Measurements from ENCODE around the gene BAK1. TPM values are rescaled to one million over a fixed set of nuclear protein-coding genes. Genes with fewer than 3 reads are reported as not detected.

BAK1 gene
- polyA plus RNA-seq (ENCODE audit: insufficient read length), result 19.4 TPM

DNA sequence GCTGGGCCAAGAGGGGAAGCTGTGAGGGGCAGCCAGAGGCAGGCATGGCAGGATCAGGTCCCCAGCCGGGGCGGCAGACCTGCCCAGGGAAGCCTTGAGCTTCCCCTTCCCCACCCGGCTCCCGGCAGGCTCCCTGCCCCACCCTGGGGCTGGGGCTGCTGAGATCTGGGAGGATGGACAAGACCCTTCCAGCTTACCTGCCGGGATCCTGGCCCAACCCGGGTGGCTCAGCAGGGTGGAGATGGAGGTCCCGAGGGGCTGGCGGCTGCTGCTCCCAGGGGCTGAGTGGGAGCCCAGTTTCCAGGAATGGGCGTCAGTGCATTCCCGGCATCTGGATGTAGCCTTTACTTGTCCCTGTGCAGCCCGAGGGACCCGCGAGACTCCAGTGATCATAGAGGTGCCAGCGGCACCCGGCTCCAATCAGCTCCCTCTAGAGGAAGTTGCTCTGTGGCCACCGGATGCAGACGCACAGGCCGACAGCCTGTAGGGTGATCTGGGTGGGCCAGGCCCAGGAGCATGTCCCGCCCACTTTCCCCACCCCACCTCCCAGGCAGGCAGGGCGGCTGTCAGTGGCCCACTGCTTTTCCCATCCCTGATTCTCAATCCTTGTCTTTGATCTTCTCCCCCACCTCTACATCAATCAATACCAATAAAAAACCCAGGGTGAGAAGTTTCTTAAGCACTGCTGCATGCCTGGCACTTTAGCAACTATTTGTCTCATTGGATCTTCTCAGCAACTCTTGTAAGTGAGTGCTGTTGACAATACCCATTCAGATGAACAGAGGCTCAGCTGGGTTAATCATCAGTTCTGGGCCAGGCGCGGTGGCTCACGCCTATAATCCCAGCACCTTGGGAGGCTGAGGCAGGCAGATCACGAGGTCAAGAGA, at the start of gene BAK1:
Gene BAK1 (minus strand): TSS at position 449 of the 887 bp plus-strand sequence. CDS start 2,672 bp downstream, outside the sequence.
- peak; percentile 88 for DNase-seq

- DNase-seq, result no peak
Measured at GRCh38 chr6:33628401-33628964, 48.4 kb upstream of the BAK1 start.

DNA sequence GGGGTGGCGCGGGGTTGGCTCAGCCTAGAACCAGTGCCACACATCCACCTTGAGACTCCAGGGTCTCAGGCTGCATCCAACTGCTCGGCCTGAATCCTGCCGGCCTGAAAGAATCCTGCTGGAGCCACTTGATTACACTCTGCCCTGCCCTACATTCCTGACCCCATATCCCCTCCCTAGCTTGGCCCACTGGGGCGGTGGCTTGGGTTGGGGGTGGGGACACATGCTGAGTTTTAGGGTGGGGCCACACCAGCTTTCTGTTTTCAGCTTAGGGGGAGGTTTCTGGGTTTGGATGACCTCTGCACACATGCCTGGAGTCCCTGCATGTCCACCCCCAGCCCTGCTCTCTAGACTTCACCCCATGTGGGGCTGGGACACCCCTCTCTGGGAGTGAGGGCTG, 47.8 kb upstream of the BAK1 start:
- no peak for DNase-seq

DNA sequence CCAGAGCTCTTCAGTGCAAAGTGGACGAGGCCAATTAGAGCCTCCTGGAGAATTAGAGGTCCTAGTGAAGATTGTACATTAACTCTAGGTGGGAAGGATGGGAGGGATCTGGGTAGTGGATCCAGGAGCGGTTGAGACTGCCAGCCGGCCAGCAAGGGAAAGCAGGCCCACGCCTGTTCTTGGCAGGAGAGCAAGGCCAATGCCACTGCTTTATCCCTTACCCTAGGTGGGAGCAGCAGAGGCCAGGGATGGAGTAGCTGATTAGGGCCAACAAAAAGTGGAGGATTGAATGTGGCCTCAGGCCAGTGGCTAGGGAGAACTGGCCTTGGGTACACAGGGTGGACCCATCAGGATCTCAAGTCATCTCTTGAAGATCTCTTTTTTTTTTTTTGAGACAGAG, 44.8 kb upstream of the BAK1 start:
- no peak for DNase-seq

DNA sequence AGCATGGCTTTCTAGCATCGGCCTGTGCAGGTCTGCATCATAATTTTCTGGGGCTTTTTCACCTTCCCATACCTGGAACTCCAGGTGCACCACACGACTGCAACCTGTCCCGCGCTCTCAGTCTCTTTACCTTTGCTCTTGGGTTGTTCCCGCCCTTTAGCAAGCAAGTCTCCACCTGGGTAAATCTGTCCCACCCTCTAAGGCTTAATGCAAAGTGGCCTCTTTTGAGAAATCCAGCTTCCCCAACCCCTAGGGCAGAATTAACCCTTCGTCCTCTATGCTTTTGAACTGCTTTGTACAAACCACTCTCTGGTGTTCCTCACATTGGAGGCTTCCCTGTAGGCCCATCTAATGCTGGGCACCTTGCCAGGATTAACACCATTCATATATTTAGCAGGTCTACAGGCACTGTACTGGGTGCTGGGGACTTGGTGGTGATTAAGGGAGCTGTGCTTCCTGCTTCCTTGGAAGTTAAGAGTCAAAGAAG, 43.9 kb upstream of the BAK1 start:
- DNase-seq, result no peak

DNA sequence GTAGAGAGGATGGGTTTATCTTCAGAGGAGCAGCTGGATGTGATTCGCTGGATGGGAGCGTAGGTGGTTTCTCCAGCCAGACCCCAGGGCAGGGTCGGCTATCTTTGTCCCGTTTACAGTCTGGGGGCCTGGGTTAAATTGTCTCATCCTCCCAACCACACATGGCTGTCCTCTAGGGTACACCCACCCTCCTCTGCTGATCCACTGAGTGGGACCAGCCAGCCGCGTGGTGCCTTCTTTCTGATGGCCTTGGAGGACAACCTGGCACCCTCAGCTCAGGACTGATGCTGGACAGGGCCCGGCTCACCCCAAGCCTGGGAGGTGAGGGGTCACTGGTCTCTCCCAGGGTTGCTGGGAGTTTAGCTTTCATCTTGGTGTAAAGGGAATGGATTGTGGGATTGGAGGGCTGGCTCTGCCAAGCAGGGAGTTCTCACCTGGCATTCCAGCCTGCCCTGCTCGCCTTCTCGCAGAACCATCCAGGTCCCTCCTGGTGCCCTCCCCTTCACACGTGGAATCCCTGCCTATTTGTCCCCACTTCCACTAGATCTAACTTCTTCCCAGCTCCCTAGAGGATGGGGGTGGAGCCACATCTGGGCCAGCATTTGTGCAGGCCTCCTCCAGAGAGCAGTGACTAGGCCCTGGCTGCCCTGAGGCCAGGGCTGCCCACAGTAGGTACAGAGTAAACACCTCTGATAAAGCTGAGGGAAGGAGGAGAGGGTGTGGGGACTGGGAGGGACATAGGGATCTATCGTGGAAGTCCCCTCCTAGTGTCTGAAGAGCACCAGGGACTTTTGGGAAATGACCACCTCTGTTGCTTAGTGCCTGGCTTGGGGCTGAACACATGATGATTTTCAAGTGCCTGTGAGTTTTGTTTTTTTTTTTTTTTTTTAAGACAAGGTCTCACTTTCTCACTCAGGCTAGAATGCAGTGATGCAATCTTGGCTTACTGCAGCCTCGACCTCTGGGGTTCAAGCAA, 42.7 kb upstream of the BAK1 start:
- DNase-seq, result no peak

GRCh38 chr6:33621711-33622388, 41.8 kb upstream of the BAK1 start:
- DNase-seq, result peak; percentile 53

GRCh38 chr6:33620856-33621710, 41.0 kb upstream of the BAK1 start, which contains the start of gene ITPR3:
Gene ITPR3, plus strand, starts transcription at chr6:33621322. Its CDS starts 281 bp downstream, at chr6:33621603.
- no peak for DNase-seq

GRCh38 chr6:33620158-33620855, 40.2 kb upstream of the BAK1 start:
- DNase-seq, result peak; percentile 60

DNA sequence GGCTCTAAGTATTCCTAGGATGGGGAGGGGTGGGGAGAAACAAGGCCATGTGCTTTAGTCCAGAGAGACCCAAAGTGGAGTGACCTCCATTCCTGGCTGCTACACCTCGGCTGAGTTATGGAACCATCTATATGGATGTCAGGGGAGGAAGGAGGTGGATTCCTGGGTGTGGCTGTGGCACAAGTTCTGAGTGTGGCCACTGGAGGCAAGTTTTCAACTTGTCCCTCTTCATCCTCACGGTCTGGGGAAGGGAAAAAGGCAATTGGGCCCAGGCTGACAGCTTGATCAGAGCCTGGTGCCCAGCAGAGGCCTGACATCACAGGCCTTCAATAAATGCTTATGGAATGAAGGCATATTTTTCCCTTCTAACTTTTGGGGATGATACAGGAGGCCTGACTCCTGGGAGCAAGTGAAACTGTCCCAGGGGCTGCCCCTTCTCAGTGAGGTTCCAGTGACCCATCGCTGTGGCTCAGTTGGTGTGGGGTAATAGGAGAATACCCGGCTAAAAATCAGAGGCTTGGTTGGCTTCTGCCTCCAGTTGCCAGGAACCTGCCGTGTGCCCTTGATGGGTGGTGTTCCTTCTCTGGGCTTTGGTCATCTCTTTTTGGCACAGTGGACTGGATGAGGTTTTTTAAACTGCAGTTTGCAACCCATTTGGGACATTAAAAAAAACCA, 39.2 kb upstream of the BAK1 start:
- DNase-seq, result no peak

DNA sequence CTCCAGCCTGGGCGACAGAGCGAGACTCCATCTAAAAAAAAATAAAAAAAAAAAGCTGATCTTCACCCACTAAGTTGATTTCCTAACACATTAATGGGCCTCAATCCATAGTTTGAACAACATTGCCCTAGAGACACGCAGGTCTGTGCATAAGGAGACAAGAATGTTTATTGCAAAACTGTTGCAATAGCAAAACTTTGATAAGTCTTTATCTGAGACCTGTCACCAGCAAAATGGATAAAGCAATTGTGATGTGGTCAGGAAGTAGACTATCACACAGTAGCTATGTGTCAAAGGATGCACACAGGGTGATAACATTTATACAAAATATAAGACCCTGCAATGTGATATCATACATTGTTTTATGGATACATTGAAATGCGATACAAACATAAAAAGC, 36.8 kb upstream of the BAK1 start:
- no peak for DNase-seq

GRCh38 chr6:33616113-33616512, 36.0 kb upstream of the BAK1 start:
- DNase-seq, result no peak

- DNase-seq, result no peak
Measured at GRCh38 chr6:33613795-33614168, 33.7 kb upstream of the BAK1 start.

- no peak for DNase-seq
Measured at GRCh38 chr6:33613146-33613794, 33.2 kb upstream of the BAK1 start.

- no peak for DNase-seq
Measured at GRCh38 chr6:33610779-33611732, 31.0 kb upstream of the BAK1 start.

DNA sequence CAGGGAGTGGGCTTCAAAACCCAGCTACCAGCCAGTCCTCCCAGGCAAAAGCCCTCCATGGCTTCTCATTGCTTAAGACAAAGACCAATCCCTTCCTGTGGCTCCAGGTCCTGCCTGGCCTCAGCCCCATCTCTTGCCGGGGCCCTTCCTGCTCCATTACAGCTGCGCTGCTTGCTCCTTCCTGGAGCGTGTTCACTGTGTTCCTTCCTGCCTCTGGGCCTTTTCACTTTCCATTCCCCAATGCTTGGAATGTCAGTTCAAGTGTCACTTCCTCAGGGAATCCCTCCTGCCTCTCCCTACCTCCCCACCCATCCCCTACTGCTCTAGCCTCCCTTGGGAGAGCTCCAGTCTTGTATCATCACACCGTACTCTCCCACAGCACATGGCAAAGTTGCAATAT, 30.0 kb upstream of the BAK1 start:
- no peak for DNase-seq

- no peak for DNase-seq
Measured at GRCh38 chr6:33609528-33609927, 29.5 kb upstream of the BAK1 start.

GRCh38 chr6:33609019-33609418, 28.9 kb upstream of the BAK1 start:
- DNase-seq, result no peak

Data from hindlimb muscle (tissue), 1 donor.